ENCODE measurements around the gene TMEM63C.

- TF ChIP-seq CTCF (conservative IDR thresholded peaks at IDR 0.05; ENCODE audit: low read length): no peak
- TF ChIP-seq EZH2phosphoT487 (IDR thresholded peaks at IDR 0.05; ENCODE audit: borderline replicate concordance, low read depth, low read length): no peak
Observed at GRCh38 chr14:77250927-77251326, 69.3 kb downstream of the TMEM63C start.

All from OCI-LY7 (cell line).